AG04449 (cell line): ENCODE results near the gene PADI1.

Source experiments
- CTCF ChIA-PET: fragments of 350-600 bp; formaldehyde crosslinking; extraction: SDS; loops from one replicate; lab custom pipeline; 2021; ENCODE audit warnings: antibody characterized with exemption; lab: Yijun Ruan, JAX
- POLR2A ChIA-PET: fragments of 400-600, 350-600 bp; formaldehyde crosslinking; extraction: SDS; loops from one replicate; lab custom pipeline; 2020; ENCODE audit warnings: antibody characterized with exemption, inconsistent platforms; lab: Yijun Ruan, JAX
- DNase-seq: peaks from one replicate; pipeline ENCODE4 v3.0.0-alpha.2; 2010; ENCODE audit warnings: low read depth, low spot score
- H3K4me3 ChIP-seq: 2 replicates; pipeline ENCODE4 v1.5.1; 2011; ENCODE audit warnings: low read depth, mild to moderate bottlenecking, control low read depth, low read length
- TF ChIP-seq, protein P1 (sequence below): IDR thresholded peaks from one replicate; pipeline ENCODE4 v1.5.1; 2011; ENCODE audit warnings: mild to moderate bottlenecking, moderate library complexity, low read length, control low read depth, inconsistent platforms; ENCODE audit not compliant: insufficient read depth; ENCODE audit errors: missing control alignments

Gene PADI1

DNA sequence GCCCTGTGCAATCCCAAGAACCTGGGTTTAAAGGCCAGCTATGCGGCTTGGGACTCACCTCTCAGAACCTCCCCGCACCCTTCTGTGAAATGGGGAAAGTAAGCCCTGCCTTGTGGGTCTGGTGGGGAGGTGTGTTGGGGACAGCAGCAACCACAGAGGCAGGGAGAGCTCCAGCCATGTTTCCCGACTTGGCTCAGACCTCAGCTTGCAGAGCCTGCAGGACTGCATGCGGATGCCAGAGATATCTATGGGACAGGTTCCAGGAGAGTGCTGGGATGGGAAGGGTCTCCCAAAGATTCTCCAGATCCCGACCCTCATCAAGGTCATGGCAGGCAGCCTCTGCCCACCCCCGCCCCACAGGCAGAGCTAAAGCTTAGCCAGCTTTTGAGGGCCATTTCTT lies 20.2 kb downstream of the PADI1 start:
- TF ChIP-seq, protein P1, sequence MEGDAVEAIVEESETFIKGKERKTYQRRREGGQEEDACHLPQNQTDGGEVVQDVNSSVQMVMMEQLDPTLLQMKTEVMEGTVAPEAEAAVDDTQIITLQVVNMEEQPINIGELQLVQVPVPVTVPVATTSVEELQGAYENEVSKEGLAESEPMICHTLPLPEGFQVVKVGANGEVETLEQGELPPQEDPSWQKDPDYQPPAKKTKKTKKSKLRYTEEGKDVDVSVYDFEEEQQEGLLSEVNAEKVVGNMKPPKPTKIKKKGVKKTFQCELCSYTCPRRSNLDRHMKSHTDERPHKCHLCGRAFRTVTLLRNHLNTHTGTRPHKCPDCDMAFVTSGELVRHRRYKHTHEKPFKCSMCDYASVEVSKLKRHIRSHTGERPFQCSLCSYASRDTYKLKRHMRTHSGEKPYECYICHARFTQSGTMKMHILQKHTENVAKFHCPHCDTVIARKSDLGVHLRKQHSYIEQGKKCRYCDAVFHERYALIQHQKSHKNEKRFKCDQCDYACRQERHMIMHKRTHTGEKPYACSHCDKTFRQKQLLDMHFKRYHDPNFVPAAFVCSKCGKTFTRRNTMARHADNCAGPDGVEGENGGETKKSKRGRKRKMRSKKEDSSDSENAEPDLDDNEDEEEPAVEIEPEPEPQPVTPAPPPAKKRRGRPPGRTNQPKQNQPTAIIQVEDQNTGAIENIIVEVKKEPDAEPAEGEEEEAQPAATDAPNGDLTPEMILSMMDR, result no peak
- no peak overlapping the region for H3K4me3 ChIP-seq
- CTCF ChIA-PET, result interaction anchor here (0.9 to 3.7 kb wide), 4 partner anchors 8 to 99 kb away, joined by 4 to 21 read pairs (median 6); no protein-coding TSS in a partner anchor
- DNase-seq, result no peak
- POLR2A ChIA-PET, result interaction anchor here (1.3 kb wide), 1 partner anchor 9 kb away, joined by 5 read pairs; no protein-coding TSS in a partner anchor

DNA sequence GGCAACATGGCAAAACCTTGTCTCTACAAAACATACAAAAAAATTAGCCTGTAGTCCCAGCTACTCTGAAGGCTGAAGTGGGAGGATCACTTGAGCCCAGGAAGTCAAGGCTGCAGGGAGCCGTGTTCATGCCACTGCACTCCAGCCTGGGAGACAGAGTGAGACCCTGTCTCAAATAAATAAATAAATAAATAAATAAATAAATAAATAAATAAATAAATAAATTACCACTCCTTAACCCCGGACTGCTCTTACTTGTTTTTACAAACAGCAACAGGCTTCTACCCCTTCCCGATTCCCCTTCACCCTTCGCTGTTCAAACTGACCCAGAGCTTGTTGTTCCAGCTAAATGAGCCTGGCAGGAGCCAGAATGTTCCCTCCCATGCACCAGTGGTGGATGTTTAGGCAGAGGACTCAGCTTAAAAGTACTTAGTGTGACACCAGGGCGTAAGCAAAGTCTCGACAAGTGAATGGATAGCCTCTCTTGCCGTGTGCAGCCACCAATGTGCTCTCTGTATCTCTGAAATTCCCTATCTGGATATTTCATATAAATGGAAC lies 22.5 kb downstream of the PADI1 start:
- TF ChIP-seq, protein P1, result no peak
- ChIA-PET POLR2A (interaction anchor here (0.7 kb wide), 1 partner anchor 14 kb away, joined by 3 read pairs; no protein-coding TSS in a partner anchor), CTCF (interaction anchor here (3.7 kb wide), 1 partner anchor 10 kb away, joined by 21 read pairs; no protein-coding TSS in a partner anchor)
- no peak for DNase-seq
- H3K4me3 ChIP-seq, result no peak overlapping the region

DNA sequence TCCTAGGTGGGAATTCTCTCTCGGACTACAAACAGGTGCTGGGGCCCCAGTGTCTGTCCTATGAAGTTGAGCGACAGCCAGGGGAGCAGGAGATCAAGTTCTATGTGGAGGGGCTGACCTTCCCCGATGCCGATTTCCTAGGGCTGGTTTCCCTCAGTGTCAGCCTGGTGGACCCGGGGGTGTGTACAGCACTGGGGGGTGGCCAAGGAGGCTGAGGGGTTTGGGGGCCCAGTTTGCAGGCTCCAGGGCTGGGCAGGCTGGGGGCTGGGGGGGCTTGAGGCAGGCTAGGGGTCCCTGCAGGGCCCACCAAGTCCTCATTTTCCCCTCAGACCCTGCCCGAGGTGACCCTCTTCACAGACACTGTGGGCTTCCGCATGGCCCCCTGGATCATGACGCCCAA lies 23.7 kb downstream of the PADI1 start:
- no peak for DNase-seq
- no peak overlapping the region for H3K4me3 ChIP-seq
- TF ChIP-seq, protein P1, result no peak
- POLR2A ChIA-PET, result no interaction called here
- CTCF ChIA-PET, result interaction anchor here (1.0 kb wide), 1 partner anchor 8 kb away, joined by 3 read pairs; no protein-coding TSS in a partner anchor

DNA sequence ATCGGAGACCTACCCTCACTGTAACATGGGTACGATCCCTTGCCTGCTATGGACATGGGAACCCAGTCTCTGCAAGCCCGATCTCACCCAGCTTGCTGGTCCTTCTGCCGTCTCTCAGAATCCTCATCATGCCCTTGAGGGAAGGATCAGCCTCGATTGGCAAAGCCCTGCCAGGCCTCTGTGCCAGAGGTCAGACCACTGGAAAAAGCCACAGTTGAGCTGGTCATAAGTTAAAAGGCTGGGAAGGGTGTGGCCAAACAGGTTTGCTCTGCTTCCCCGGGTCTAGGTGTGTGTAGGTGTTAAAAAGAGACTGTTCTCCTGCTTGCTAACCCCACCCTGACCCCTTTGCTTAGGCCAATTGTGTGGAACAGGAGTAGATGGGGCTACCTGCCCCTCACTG lies 24.5 kb downstream of the PADI1 start:
- TF ChIP-seq, protein P1, result no peak
- no peak for DNase-seq
- ChIA-PET CTCF (no interaction called here), POLR2A (no interaction called here)
- H3K4me3 ChIP-seq, result no peak overlapping the region

DNA sequence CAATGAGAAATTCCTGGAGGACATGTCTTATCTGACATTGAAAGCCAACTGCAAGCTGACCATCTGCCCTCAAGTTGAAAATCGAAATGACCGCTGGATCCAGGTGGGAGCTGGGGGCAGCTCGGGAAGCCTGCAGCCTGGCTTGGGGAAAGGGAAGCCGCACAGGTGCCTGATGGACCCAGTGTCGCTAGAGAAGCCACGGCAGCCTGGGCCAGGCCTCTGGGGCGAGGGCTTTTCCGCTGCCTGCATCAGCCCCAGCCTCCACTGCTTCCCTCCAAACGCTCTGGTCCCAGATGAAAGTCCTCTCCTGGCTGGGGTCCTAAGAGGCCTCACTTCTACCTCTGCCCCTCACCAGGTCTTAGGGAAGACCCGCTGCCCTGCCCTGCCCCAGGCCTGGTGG lies 25.2 kb downstream of the PADI1 start:
- H3K4me3 ChIP-seq, result no peak overlapping the region
- ChIA-PET POLR2A (no interaction called here), CTCF (no interaction called here)
- TF ChIP-seq, protein P1, result no peak
- DNase-seq, result no peak

DNA sequence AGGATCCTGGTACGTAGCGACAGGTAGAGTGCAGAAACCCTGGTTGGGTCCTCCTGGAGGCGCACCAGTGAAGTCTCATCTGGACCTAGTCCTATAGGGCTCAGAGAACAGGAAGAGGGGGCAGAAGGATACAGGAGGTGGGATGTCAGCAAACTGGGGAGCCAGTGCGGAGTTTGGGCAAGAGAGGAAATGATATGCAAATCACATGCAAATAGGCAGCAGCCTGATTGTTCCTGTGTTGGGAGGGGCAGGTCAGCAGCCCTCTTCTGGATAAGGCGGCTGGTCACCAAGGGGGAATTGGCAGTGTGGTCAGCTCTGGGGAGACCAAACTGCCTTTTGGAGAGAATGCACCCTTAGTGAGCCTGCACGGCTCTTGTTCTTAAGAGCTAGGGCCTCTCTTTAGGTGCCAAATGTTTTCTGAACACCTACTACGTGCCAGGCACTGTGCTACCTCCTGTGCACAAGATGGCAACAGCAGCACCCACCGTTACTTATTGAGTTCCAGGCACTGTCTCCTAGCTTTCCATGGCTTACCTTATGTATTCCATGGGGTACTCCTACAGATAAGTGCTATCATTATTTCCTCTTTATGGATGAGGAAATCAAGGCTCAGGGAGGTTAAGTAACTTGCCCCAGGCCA lies 25.9 kb downstream of the PADI1 start:
- DNase-seq, result no peak
- no peak overlapping the region for H3K4me3 ChIP-seq
- ChIA-PET CTCF (interaction anchor here (1.1 kb wide), 1 partner anchor 105 kb away, joined by 5 read pairs; no protein-coding TSS in a partner anchor), POLR2A (no interaction called here)
- TF ChIP-seq, protein P1, result no peak
